GM18858 (cell line): ENCODE data around the gene GADD45A.
"Not testable (repeated sequence)": the region's sequence is repeated elsewhere in the genome, so short reads cannot be mapped to it uniquely, and the experiment has no call there.

Experiments
- ATAC-seq: cut with Tn5 transposase; IDR thresholded peaks from one replicate; pipeline ENCODE4 v1.9.1; 2021; ENCODE audit not compliant: unreplicated experiment

The GADD45A gene

DNA sequence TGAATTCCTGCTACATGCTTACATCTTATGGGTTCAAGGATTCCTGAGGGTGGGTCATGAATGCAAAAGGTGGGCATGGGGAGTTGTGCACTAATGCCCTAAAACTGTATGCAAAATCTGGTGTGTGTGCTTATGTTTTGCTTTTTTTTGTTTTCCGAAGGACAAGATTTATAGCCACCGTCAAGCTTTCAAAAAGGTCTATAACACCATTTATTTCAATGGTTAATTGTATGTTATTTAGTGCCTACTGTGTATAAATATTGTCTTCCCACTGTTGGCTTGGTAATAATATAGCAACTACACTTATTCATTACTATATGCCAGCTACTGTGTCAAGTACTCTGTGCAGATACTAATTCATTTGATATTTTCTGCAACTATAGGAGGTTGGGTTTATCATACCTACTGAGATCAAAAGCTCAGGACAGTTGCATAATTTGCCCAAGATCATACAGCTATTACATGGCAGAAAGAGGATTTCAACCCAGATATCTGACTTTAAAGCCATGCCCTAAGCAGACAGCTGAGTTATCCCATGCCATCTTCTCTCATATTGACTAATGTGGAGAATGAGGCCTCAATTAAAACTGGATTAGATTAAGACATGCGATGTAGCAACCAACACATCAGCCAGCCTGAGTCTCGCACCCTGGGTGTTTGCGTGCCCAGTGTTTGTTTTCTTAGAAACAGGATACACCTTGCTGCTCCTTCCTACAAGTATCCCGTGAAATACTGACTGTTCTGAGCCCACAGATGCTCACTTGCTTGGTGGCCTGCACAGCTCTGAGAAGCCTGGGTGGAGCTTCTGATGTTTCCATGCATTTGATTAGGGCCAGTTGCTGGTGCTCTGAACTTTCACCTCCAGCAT is 34.6 kb downstream of the GADD45A start:
- ATAC-seq: no peak

DNA sequence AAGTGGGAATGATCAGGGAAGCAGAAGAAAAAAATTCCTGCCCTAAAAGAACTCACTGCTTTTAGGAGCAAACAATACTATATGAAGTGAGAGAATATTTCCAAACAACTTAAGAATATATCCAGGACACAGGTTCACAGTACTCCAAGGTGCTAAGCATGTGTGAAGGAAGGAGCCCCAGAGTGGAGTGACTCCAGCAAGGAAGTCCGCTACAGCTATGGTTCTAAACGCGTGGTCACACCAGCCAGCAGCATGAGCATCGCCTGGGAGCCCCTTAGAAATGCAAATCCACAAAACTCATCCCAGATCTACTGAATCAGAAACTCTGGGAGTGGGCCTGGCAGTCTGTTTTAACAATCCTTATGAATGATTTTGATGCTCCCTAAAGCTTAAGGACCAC is 36.1 kb downstream of the GADD45A start:
- no peak for ATAC-seq

DNA sequence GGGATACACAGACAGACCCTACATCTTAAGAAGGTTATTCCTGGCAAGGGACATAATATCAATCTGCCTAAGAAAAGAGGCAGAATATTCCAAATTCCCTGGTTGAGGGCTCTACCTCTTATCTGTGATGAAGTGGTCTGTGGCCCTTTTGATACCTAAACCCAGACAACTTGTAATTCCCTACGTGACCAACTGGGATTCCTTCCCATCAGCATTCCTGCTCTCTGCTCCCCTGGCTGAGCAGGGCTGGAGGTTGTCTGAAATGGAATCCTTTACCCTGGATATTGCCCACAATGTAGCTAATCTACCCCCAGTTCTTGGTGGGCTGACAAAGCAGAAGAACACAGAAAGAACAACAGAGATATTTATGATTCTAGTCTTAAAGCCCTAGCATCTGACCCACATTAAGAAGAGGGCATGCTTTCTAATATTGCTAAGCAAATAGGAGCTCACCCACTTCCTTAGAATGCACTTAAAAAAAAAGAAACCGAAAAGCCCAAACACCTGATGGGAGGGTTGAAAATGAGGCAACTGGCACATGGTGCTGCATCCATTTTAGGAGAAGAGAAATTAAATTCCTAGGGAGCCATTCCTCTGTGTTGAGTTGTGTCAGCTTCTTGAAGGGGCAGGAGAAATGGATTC is 36.8 kb downstream of the GADD45A start:
- ATAC-seq: no peak

DNA sequence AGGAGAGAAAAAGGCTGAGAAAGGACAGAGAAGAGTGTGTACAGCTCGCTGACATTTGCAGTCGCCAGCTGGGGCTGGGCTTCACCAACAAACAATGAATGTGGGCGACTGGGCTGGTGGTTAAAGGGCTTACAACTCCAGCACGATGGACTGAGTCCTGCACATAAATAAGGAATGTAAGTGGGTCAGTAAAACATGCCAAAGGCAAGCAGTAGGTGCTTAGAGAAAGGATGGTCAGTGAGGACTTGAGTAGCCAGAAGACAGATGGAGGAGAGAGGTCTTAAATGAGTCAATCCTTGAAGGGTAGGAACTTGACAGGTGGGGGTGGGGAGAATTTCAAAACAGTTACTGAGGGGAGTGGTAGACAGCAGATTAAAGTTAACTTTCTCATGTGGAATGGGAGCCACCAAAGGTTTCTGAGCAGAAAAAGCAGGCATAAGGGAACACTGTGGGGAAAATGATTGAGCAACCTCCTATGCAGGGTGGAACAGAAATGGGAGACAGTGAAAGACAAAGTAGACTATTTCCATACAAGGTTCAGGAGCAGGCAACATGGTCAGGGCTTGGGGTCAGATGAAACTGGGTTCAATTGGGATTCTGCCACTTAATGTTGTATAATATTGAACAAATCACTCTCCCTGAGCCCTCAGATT is 37.4 kb downstream of the GADD45A start:
- ATAC-seq: no peak

DNA sequence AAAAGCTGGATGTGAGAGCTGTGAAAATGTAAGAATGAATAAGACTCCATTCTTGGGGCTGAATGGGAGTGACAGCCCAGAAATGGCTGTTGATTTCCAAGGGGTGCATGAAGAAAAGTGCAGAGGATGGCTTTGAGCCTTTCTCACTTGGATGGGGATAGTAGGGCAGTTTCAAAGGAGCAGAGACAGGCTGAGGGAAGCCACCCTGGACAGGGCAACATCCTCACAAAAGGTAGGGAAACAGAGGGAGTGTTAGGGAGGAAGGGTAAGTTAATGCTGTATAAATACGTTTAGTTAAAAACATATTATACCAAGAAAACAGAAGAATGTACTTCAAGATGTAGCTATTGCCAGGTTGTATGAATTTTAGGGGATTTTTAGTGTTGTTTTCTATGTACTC is 38.1 kb downstream of the GADD45A start:
- ATAC-seq: no peak

DNA sequence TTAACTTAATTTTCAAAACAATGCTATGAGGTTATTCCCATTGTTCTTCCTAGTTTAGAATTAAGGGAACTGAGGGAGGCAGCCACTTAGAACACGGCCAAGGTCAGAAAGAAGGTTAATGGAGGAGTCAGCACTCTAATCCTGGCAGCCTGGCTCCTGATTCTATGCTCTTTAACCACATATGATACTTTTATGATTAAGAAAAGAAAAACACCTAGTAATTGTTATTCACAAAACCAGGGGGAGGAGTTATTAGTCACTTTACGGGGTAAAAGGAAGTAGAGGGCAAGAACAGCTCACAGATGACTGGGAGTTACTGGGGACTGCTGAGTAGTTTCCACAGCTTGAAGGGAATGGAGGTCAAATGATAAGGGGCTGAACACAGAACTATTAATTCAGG is 38.6 kb downstream of the GADD45A start:
- peak; percentile 86 for ATAC-seq

DNA sequence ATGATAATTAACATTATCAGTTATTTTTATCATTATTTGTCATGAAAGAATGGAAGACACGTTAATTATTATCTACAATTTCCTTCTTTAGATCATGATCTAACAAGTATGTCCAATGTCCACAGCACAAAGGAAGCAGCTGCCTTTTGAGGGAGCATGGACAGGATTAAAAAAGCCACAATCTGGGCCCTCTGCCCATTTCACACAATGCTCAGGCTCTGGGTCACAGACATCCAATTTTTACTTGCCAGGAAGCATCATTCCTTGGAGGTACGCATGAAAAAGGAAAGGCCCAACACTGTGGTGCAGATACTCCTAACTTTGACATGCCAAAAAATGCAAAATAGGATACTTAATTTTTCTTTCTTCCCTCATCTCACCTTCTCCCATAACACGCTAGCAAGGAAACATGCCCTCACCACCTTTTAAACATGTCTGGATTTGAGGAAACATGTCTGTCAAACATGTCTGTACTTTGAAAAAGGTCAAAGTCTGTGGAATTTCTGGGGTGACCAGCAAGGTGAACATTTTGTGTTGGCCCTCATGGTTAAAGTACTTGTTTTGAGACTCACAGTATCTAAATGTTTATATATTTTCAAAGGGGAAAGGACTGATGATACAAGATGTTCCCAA is 40.0 kb downstream of the GADD45A start:
- ATAC-seq: no peak

DNA sequence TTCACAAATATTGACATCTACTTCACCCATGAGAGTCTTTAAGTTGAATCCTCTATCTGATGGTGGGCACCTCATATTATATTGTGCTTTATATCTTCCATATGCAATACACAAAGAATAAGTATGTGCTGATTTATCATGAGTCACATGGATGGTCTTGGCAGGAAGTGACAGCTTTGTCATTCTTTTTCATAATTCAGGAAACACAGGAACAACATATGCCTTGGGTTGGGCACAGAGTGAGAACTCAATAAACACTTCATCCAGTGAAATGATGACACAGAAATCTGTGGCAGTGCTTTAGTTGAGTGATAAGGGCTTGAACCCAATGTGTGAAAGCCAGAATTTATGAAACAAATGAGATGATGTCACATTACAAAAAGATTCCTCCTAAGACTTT is 41.2 kb downstream of the GADD45A start:
- ATAC-seq: no peak

DNA sequence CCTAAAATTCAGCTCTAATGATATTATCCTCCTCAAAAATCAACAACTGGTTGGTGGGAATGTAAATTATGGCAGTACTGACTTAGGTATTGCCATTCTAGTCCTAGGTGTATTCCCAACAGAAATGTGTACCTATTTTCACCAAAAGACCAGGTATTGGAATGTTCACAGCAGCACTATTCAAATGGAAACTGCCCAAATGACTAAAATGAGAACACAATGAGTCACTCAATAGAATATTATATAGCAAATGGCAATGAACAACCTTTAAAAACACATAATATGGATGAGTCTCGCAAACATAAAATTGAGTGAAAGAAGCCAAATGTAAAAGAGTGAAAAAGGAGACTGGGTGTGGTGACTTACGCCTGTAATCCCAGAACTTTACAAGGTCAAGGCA is 44.9 kb downstream of the GADD45A start:
- peak; percentile 34 for ATAC-seq

DNA sequence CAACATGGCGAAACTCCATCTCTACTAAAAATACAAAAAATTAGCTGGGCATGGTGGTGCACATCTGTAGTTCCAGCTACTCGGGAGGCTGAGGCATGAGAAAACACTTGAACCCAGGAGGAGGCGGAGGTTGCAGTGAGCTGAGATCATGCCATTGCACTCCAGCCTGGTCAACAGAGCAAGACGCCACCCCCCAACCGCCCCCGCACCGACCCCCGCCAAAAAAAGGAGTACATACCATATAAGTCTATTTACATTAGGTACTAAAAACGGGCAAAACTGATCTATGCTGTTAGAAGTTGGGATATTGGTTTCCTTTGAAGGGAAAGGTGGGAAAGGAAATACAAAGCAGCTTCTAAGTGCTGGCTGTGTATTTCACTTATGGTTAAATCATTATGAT is 45.3 kb downstream of the GADD45A start:
- not testable (repeated sequence) for ATAC-seq

DNA sequence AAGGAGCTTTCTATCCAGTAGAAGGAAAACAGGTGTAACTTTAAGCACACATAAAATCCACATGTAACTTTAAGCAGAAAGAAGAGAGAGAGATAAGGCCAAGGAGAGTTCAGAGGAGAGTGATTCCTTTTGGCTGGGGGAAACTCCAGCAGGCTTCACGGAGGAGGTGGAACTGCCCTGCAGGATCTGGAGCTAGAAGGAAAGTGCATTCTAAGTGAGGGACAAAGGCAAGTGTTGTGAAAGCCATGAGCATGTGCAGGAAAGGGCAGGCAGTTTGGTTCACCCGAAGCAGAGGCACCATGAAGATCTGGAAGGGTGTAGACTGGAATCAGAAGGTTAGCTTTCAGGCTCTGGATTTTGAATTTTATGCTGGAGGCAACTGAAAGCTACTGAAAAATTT is 46.3 kb downstream of the GADD45A start:
- no peak for ATAC-seq

DNA sequence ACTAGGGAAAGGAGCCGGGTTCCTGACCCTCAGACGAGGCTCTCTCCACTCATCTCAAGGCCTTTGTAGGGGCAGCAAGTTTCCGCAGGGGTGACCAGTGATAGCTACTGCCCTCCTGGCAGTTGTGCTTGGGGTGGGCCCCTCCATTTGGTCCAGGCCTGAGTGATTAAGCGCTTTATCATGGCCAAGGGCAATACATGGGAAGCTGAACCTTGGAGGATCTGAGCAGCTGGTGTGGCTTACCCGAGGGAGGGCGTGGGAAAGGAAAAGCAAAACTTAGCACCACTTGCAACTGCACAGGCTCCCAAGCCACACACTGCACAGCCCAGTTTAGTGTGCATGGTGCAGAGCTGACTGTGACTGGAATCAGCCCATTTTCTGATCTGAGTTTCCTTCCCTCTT is 47.8 kb downstream of the GADD45A start:
- ATAC-seq: peak; percentile 42

DNA sequence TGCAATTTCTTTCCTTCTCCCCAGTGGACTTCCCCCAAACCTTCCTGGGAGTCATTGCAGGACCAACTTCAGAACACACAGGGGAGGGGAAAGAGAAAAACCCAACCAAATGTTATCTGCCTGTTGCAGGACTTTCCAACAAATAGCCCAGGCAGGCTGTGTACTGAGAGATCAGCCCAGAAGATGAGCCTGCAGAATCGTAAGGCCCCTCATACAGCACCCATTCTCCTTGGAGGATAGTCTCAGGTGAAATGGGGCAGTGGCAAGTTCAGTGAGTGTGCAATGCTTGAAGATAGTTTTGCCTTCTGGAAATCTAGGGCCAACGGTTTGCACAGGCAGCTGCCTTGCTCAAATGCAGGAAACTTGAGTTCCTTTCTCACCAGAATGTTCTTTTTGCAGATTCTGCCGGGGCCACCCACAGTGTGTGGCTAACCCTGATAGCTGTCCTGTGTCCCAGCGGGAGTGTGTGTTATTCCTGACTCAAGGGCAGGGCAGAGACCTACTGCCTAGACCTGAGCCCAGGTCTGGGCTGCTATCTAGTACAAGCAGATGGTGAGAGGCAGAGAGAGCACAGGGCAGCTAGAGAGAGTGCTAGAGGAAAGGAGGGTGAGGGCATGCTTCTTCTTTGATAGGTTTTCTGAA is 48.8 kb downstream of the GADD45A start:
- ATAC-seq: no peak

DNA sequence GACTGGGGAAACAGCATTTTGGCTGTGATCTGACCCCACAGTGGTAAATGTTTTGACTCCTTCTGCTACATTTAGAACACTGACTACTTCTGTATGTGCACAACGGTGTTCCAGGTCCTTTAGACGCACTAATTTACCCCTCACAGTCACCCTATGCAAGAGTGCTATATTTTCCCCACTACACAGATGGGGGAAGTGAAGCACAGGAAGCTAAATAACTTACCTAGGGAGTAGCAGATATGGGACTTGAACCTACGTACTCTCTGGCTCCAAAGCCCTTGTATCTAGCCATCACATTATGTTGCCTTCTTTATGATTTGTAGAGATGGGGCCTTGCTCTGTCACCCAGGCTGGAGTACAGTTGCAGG is 49.3 kb downstream of the GADD45A start:
- no peak for ATAC-seq

DNA sequence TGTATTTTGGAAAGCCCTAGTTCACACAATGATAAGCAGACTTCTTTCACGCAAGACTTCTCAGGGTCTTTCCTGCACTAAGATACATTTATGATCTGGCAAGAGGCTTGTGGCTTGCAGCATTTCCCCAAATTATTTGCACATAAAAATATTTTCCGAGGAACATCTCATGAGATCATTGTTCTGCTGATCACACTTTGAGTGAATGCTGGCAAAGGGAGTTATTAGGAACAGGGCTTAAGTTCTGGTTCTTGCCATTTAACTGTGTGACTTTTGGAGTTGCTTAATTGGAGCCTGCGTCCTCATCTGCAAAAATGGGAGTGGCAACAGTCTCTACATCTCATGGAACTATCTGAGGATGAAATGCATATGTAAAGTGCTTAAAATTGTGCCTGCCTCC is 50.2 kb downstream of the GADD45A start:
- ATAC-seq: no peak

DNA sequence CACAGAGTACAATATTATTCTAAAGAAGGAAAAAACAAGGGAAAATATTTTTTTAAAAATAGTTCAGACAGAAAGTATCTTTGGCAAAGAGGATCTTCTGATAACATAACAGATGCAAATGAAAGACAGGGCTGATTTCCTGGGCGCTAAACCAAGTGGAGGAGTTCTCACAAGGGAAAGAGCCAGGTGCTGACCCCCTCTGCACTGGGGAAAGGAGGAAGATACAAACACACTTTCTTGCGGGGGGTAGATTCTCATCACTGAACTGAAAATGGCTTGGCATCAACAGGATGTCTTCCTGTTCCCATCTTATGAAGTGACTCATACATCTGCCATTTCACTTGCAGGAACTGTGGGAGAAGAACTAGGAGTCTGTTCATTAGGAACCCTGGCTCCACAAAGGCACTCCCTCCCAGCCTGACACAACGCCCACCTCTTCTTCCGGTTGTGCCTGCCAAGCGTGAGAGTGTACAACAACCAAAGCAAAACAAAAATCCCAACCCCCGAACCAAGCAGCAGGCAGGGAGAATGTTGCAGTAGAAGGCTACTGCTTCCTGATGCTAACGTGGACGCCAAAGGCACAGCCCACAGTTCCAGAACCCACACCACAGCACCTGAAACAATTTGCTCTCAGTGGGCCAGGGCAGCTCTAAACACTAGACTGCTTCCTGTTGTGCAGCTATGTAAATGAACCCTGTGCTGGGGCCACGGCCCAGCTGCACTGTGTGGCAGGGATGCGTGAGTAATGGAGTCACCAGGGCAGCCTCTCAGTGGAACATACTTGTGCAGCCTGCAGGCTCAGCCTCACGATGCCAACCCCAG is 51.0 kb downstream of the GADD45A start:
- ATAC-seq: peak; percentile 87

DNA sequence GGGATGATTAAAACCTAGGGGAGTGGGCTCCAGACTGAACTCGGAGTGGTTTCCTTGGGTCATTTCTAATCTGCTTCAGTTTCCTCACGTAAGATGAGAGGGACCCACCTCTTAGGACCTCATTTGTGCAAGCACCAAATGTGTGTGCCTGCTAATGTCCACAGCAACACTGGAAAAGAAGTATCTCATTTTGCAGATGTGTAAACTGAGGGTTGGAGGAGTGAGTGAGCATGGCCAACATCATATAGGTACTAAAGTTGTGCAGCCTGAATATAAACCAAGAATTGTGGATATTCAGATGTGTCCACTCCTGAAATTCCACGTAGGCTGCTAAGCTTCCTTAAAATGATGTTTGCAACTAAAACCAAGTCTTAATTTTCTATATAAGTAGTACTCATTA is 51.7 kb downstream of the GADD45A start:
- no peak for ATAC-seq

DNA sequence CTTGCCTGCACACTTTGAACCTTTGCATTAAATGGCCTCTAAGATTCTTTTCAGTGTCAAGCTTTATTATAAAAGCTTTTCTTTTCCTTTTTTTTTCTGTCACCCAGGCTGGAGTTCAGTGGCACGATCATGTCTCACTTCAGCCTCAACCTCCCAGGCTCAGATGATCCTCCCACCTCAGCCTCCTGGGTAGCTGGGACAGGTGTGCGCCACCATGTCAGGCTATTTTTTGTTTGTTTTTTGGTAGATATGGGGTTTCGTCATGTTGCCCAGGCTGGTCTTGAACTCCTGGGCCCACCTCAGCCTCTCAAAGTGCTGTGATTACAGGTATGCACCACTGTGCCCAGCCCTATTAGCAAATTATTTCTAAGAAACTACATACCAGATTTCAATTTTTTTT is 52.9 kb downstream of the GADD45A start:
- ATAC-seq: no peak
